Thyroid gland (tissue), 4 donors: ENCODE data around the gene ANXA7. TPM values are rescaled to one million over a fixed set of nuclear protein-coding genes. Genes with fewer than 3 reads are reported as not detected.

Experiments
- DNase-seq, 2 donors: peaks; one replicate each; pipeline ENCODE4 v3.0.0-alpha.2; 2019
- H3K27ac ChIP-seq, 3 donors: fragments of 200-600 bp; sonication (generic); 1 replicate in 2 of 3; 2 replicates in 1 of 3; pipeline ENCODE4 v1.5.1; 2016 to 2019; ENCODE audit warnings: mild to moderate bottlenecking in 1 of 3, moderate library complexity in 1 of 3
- H3K27me3 ChIP-seq: fragments of 200-600 bp; sonication (generic); one replicate; pipeline ENCODE4 v1.5.1; 2019
- H3K36me3 ChIP-seq, 2 donors: fragments of 200-600 bp; sonication (generic); one replicate each; pipeline ENCODE4 v1.5.1; 2016 to 2019
- H3K4me1 ChIP-seq, 2 donors: fragments of 200-600 bp; sonication (generic); one replicate each; pipeline ENCODE4 v1.5.1; 2017 to 2019
- H3K4me3 ChIP-seq, 3 donors: fragments of 200-600 bp; sonication (generic); replicated peaks in 1 of 3; 1 replicate in 2 of 3; 2 replicates in 1 of 3; pipeline ENCODE4 v1.5.1; 2016; ENCODE audit warnings: mild to moderate bottlenecking in 1 of 3
- H3K9me3 ChIP-seq: fragments of 200-600 bp; sonication (generic); one replicate; pipeline ENCODE4 v1.5.1; 2017
- POLR2A ChIP-seq, 2 donors: fragments of 450-650 bp; IDR thresholded peaks; one replicate each; pipeline ENCODE4 v1.6.1; 2017; ENCODE audit warnings: antibody characterized with exemption in 2 of 2, mild to moderate bottlenecking in 2 of 2, moderate library complexity in 1 of 2
- WGBS, 2 donors: methylation state at CpG; one replicate each; pipeline ENCODE4 v1.1.5; 2017; 5-methylcytosine and 5-hydroxymethylcytosine counted together
- intact Hi-C: fragments of 100-400 bp; cut with DNase I; formaldehyde crosslinking; loops from one replicate; pipeline ENCODE4 v1.15.1; 2023
- total RNA-seq, 4 donors: library from RNA; depleted of rRNA; stranded (reverse); fragments of >200 nt; gene quantifications; one replicate each; pipeline ENCODE4 v1.2.3, GENCODE V29; 2016
- TF ChIP-seq, protein P1 (sequence below), 6 experiments: fragments of 200-600 bp in 3 of 6; fragments of 450-650 bp in 3 of 6; sonication (generic) in 3 of 6; IDR thresholded peaks; one replicate each; pipeline ENCODE4 v1.5.1; 2016 to 2019; ENCODE audit warnings: antibody characterized with exemption in 6 of 6, mild to moderate bottlenecking in 2 of 6, inconsistent platforms in 1 of 6, moderate library complexity in 1 of 6

ANXA7 gene
- total RNA-seq, 4 donors from 2014 or later, result 128 to 222 (median 167) TPM

DNA sequence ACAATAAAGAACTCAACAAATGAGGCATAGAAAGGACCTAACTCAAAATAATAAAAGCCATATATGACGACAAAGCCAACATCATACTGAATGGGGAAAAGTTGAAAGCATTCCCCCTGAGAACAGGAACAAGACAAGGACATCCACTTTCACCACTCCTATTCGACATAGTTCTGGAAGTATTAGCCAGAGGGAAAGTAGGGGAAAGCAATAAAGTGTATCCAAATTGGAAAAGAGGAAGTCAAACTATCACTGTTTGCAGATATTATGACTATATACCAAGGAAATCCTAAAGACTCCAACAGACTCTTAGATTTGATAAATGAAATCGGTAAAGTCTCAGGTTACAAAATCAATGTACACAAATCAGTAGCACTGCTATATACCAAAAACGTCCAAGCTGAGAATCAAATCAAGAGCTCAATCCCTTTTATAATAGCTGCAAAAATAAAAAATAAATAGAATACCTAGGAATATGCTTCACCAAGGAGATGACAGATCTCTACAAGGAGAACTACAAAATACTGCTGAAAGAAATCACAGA, 4.8 kb downstream of the ANXA7 start:
- no peak for TF ChIP-seq POLR2A (IDR thresholded peaks at IDR 0.05)
- TF ChIP-seq, protein P1, sequence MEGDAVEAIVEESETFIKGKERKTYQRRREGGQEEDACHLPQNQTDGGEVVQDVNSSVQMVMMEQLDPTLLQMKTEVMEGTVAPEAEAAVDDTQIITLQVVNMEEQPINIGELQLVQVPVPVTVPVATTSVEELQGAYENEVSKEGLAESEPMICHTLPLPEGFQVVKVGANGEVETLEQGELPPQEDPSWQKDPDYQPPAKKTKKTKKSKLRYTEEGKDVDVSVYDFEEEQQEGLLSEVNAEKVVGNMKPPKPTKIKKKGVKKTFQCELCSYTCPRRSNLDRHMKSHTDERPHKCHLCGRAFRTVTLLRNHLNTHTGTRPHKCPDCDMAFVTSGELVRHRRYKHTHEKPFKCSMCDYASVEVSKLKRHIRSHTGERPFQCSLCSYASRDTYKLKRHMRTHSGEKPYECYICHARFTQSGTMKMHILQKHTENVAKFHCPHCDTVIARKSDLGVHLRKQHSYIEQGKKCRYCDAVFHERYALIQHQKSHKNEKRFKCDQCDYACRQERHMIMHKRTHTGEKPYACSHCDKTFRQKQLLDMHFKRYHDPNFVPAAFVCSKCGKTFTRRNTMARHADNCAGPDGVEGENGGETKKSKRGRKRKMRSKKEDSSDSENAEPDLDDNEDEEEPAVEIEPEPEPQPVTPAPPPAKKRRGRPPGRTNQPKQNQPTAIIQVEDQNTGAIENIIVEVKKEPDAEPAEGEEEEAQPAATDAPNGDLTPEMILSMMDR (IDR thresholded peaks at IDR 0.05), result no peak
- peaks cover 8 to 21% of the 10 kb centered on the region in 2 donors for H3K4me1 ChIP-seq
- H3K4me3 ChIP-seq, result no peak overlapping the region
- intact Hi-C loops, result no loop called here
- 83 to 87% methylated on average over 4 of the region's 4 CpGs for WGBS, 2 donors
- no peaks in the 10 kb centered on the region for H3K27me3 ChIP-seq
- no peaks in the 10 kb centered on the region for H3K36me3 ChIP-seq
- DNase-seq, result no peak
- H3K27ac ChIP-seq, result no peak overlapping the region
- no peaks in the 10 kb centered on the region for H3K9me3 ChIP-seq

DNA sequence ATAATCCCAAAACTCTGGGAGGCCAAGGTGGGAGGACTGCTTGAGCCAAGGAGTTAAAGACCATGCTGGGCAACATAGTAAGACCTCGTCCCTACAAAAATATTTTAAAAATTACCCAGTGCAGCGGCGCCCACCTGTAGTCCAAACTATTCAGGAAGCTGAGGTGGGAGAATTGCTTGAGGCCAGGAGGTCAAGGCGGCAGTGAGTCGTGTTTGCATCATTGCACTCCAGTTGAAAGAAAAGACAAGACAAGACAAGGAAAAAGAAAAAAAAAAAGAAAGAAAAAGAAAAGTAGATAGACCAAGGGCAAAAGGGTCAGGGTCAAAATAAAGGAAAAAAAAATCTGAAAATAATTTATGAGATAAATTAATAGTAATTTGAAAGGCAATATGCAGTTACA, 5.8 kb downstream of the ANXA7 start:
- Histone ChIP-seq H3K36me3 (no peaks in the 10 kb centered on the region), H3K4me1 (peaks cover 8 to 21% of the 10 kb centered on the region in 2 donors), H3K27ac (no peak overlapping the region), H3K27me3 (no peaks in the 10 kb centered on the region), H3K4me3 (no peak overlapping the region), H3K9me3 (no peaks in the 10 kb centered on the region)
- intact Hi-C loops, result no loop called here
- DNase-seq, result no peak
- WGBS, 2 donors, result 92 to 95% methylated on average over 5 of the region's 5 CpGs
- TF ChIP-seq, protein P1 (IDR thresholded peaks at IDR 0.05), result no peak
- no peak for TF ChIP-seq POLR2A (IDR thresholded peaks at IDR 0.05)

DNA sequence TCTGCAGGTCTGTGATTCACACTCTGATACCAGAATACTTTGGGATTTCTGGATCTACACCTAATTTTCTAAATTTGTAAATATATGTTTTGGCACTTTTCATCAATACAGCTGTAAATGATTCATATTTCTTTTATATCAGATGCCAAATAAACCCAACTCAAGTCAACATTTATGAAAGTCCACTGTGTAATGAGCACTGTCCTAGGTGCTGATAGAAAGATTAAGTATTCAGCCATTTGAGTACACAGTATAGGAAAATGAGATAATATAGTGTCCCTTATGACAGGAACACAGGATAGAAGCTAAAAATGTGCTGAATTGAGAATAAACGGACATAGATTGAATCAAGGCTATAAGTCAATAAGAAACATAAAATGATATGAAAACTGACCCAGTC, 6.4 kb downstream of the ANXA7 start:
- TF ChIP-seq, protein P1 (IDR thresholded peaks at IDR 0.05), result no peak
- no peak for TF ChIP-seq POLR2A (IDR thresholded peaks at IDR 0.05)
- H3K27ac ChIP-seq, result no peak overlapping the region
- no peaks in the 10 kb centered on the region for H3K36me3 ChIP-seq
- WGBS, 2 donors, result 83 to 92% methylated on average over 1 of the region's 1 CpG
- no peak overlapping the region for H3K4me3 ChIP-seq
- intact Hi-C loops, result no loop called here
- H3K9me3 ChIP-seq, result no peaks in the 10 kb centered on the region
- DNase-seq, result no peak
- peaks cover 7 to 16% of the 10 kb centered on the region in 2 donors for H3K4me1 ChIP-seq
- no peaks in the 10 kb centered on the region for H3K27me3 ChIP-seq

DNA sequence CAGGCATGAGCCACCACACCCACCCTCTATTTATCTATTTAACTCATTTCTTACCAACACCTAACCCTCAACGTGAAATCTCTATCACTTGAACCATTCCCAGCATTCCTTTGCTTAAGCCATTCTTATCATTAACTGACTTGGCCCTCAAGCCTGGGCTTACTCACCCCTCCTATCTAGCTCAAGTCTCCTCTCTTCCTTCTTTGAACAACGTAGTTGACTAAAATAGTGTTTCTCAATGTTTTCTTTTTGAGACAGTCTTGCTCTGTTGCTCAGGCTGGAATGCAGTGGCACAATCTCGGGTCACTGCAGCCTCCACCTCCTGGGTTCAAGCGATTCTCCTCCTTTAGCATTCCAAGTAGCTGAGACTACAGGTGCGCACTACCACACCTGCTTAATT, 7.0 kb downstream of the ANXA7 start:
- H3K36me3 ChIP-seq, result no peaks in the 10 kb centered on the region
- TF ChIP-seq, protein P1 (IDR thresholded peaks at IDR 0.05), result no peak
- TF ChIP-seq POLR2A (IDR thresholded peaks at IDR 0.05), result no peak
- no peaks in the 10 kb centered on the region for H3K27me3 ChIP-seq
- no peak overlapping the region for H3K27ac ChIP-seq
- 78% methylated on average over 5 of the region's 5 CpGs for WGBS, 2 donors
- H3K4me1 ChIP-seq, result peaks cover under 1 to 9% of the 10 kb centered on the region in 2 donors
- intact Hi-C loops, result no loop called here
- H3K9me3 ChIP-seq, result no peaks in the 10 kb centered on the region
- no peak for DNase-seq
- no peak overlapping the region for H3K4me3 ChIP-seq

DNA sequence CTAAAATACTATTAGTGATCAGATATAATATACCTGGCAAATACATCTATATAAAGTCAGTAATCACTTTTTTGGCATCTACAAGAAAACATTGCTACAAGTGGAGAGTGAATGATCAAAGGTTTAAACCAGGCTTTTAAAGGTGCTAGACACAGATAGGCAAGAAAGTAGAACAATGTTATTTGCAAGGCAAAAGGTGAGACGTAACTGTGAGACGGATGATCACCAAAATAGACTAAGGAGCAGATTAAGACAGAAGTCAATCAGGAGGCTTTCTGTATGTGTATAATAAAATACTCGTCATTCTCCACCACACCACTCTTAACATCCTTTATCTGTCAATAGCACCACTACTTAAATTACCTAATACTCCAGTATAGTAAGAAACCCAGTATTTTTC, 8.3 kb downstream of the ANXA7 start:
- TF ChIP-seq, protein P1 (IDR thresholded peaks at IDR 0.05), result no peak
- TF ChIP-seq POLR2A (IDR thresholded peaks at IDR 0.05), result no peak
- Histone ChIP-seq H3K27me3 (no peaks in the 10 kb centered on the region), H3K36me3 (no peaks in the 10 kb centered on the region), H3K4me1 (peaks cover 0 to 3% of the 10 kb centered on the region in 2 donors), H3K27ac (no peak overlapping the region), H3K4me3 (no peak overlapping the region), H3K9me3 (no peaks in the 10 kb centered on the region)
- no peak for DNase-seq
- WGBS, 2 donors, result 96 to 98% methylated on average over 3 of the region's 3 CpGs
- intact Hi-C loops, result no loop called here
